Measurements from ENCODE around the gene ACTR3.
"Not testable (repeated sequence)": the region's sequence is repeated elsewhere in the genome, so short reads cannot be mapped to it uniquely, and the experiment has no call there.

Gene ACTR3

DNA sequence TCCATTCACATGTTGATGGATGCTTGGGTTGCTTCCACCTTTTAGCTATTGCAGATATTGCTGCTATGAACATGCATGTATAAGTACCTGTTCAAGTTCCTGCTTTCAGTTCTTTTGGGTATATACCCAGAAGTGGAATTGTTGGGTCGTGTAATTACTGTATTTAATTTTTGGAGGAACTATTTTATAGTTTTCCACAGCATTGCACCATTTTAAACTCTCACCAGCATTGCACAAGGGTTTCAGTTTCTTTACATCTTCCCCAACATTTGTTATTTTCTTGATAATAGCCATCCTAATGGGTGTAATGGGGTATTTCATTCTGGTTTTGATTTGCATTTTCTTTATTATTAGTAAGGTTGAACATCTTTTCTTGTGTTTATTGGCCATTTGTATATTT is 16.0 kb downstream of the ACTR3 start:
- no peak for DNase-seq (ENCODE audit: low spot score)

DNA sequence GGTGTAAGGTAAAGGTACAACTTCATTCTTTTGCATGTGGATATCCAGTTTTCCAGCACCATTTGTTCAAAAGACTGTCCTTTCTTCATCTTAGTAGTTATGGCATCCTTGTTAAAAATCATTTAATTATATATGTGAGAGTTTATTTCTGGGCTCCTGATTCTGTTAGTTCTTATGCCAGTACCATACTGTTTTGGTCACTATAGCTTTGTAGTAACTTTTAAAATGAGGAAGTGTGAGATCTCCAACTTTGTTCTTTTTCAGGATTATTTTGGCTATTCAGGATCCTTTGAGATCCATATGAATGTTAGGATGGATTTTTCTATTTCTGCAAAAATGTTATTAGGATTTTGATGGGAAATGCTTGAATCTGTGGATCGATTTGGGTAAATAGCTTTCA is 16.8 kb downstream of the ACTR3 start:
- no peak for DNase-seq (ENCODE audit: low spot score)

- DNase-seq (ENCODE audit: low spot score), result no peak
Measured at GRCh38 chr2:113907297-113907696, 17.4 kb downstream of the ACTR3 start.

DNA sequence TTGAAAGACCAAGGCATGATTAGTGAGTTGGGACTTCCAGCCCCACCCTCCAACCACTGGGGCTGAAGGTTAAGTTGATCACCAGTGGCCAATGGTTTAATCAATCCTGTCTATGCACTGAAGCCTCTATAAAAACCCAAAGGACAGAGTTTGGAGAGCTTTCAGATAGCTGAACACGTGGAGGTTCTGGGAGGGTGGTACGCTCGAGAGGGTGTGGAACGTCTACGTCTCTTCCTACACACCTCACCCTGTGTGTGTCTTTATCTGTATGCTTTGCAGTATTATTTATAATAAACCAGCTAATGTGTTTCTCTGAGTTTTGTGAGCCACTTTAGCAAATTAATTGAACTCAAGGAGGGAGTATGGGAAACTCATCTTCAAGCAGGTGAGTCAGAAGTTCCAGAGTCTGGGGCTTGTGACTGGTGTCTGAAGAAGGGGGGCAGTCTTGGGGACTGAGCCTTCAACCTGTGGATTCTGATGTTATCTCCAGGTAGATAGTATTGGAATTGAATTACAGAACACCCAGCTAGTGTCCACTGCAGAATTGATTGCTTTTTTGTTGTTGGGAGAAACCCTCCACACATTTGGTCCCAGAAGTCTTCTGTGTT is 20.3 kb downstream of the ACTR3 start:
- no peak for DNase-seq (ENCODE audit: low spot score)

DNA sequence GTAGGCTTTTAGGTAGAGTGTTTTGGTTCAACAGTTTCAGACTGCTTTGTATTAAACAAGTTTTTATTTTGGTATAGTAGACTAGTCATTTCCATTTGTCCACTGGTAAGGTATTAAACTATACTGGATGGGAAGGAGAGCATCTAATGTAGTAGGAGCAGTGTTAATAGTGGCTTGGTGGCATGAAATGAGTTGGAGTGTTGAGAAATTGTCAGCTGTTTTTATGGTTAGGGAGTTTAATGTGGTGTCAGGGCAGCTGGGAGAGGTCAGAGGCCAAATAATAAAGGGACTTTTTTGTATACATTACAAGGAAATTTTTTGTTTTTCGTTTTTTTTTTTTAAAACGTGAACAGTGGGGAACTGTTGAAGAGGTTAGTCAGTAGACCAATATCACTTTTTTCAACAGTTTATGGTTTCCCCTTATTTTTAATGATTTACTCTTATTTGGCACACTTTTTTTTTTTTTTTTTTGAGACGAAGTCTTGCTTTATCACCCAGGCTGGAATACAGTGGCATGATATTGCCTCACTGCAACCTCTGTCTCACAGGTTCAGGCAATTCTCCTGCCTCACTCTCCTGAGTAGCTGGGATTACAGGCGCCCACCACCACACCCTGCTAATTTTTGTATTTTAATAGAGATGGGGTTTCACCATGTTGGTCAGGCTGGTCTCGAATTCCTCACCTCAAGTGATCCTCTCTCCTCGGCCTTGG is 21.2 kb downstream of the ACTR3 start:
- no peak for DNase-seq (ENCODE audit: low spot score)

DNA sequence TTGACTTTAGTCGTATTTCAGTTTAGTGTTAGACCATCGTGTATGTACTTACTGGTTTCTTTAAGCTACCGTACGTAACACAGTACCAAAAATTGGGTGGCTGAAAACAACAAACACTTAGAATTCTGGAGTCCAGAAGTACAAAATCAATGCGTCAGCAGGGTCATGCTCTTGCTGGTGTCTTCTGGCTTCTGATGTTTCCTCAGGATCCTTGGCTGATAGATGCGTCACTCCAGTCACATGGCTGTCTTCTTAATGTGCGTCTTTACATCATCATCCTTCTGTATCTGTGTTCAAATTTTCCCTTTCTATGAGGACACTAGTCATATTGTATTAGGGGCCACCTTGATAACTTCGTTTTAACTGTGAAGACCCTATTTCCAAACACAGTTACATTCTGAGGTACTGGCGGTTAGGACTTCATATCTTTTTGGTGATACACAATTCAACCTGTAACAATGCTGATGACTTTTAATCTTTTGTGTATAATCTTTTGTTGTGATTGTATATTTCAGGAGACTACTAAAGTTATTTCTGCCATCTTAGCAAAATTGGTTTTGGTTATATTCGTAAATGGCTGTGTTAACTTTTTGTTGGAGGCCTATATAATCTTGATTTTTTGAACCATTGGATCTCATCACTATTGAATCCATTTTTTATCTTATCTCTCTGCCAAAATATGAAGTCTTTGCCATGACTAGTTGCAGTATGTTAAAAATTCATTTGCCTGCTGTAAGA is 25.4 kb downstream of the ACTR3 start:
- DNase-seq (ENCODE audit: low spot score), result no peak

DNA sequence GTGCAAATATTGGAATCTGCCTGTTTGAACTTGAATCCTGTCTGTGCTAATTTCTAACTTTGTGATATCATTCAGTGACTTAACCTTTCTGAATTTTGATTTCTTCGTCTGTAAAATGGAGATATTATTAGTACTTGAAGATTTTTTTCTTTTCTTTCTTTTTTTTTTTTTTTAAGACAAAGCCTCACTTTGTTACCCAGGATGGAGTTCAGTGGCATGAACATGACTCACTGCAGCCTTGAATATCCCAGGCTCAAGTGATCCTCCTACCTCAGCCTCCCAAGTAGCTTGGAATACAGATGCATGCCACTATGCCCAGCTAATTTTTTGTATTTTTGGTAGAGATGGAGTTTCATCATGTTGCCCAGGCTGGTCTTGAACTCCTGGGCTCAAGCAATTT is 28.3 kb downstream of the ACTR3 start:
- DNase-seq (ENCODE audit: low spot score), result no peak

- DNase-seq (ENCODE audit: low spot score), result no peak
Measured at GRCh38 chr2:113920996-113921395, 31.1 kb downstream of the ACTR3 start.

GRCh38 chr2:113922335-113922734 is 32.4 kb downstream of the ACTR3 start:
- DNase-seq (ENCODE audit: low spot score), result no peak

DNA sequence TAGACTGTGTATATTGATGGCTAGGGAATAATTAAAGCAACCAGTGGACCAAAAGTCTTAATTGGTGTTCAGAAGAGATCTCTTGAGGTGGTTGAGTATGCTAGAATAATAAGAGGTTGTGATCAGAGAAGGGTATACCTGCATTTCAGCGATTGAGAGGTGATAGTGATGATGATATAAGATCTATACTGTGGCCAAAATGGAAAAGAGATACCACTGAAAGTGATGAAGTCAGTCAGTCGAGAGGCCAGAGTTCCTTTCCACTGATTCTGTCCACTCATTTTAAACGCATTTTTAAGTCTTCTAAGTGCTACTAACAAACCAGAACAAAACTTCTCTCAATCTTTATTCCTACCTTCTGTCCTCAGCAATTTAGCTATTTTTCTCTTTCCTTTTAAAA is 32.9 kb downstream of the ACTR3 start:
- no peak for DNase-seq (ENCODE audit: low spot score)

DNA sequence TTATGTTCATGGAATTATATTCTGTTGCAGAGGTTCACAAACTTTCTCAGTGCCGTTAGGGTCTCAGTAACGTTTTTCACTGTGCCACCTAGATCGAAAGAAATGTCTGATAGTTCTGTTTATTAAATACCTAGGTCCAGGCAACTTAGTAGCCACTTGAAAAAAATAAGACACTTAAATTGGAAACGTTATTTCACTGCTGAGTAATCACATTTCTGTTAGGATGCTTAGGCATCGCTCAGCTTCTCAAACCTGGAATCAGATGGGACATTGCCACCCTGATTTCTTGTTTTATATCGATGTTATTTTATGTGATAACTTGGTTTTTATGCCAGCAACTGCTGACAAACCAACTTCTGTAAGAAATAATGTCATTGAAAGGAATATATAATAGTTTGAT is 36.0 kb downstream of the ACTR3 start:
- DNase-seq (ENCODE audit: low spot score), result no peak

DNA sequence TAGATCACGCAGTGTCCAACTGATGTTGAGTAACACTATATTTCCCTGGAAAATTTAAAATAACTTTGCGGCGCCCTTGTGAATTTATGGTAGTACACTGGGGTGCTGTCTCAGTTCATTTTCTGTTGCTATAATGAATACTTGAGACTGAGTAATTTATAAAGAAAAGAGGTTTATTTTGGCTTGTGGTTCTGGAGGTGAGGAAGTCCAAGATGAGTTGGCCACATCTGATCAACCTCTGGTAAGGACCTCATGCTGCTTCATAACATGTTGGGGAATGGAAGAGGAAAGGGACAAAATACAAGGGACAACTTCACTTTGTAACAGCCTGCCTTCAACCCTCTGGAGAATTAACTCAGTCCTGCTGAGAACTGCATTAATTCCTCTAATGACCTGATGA is 36.4 kb downstream of the ACTR3 start:
- no peak for DNase-seq (ENCODE audit: low spot score)

DNA sequence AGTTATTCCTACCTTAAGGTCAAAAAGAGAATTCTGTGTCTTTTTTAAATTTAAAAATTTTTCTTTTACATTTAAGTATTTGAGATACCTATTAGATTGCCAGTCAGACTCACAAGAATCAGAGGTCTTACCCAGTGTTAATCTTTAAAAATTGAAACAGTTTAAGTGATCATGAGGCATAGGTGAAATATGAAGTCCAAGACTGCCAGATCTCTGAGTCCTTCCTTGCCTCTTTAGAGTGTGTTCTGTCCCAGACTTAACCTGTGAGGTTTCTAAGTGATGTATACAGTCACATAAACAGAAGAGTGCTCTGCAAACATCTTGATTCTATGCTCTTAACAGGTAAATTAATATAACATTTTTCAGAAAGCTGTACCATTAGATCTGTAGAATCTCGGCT is 40.6 kb downstream of the ACTR3 start:
- DNase-seq (ENCODE audit: low spot score), result no peak

DNA sequence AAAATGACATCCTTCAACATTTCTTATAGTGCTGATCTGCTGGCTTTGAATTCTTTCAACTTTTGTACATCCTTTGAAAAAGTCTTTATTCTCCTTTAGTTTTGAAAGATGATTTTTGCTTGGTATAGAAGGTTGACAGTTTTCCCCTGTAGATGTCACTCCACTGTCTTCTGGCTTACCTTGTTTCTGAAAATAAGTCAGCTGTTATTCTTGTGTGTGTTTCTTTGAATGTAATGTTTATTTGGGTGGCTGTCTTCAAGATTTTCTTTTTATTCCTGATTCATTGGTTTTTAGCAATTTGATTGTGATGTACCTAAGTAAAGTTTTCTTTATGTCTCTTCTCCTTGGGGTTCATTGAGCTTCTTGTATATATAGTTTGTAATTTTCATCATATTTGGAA is 47.6 kb downstream of the ACTR3 start:
- DNase-seq (ENCODE audit: low spot score), result no peak

DNA sequence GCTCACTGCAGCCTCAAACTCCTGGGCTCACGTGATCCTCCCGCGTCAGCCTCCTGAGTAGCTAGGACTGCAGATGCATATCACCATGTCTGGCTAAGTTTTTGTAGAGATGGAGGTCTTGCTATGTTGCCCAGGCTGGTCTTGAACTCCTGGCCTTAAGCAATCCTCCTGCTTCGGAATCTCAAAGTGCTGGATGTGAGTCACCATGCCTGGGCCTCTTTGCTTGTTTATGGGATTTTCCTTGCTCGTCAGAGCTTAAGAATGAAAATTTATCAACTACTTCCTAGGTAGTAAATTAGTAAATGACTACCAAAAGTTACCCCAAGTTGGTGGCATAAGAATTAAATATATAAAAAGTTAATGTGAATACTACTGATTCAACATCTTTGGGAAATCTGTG is 51.0 kb downstream of the ACTR3 start:
- no peak for DNase-seq (ENCODE audit: low spot score)

- not testable (repeated sequence) for DNase-seq (ENCODE audit: low spot score)
Measured at GRCh38 chr2:113945784-113946183, 55.9 kb downstream of the ACTR3 start.

DNA sequence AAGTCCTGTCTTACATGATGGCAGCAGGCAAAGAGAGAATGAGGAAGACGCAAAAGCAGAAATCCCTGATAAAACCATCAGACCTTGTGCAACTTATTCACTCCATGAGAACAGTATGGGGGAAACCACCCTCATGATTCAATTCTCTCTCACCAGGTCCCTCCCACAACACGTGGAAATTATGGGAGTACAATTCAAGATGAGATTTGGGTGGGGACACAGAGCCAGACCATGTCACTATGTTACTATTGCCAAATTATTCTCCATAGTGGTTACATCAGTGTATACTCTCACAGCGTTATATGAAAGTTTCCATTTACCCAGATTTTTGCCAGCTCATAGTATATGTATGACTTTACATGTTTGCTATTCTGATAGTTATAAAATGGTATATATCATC is 61.0 kb downstream of the ACTR3 start:
- not testable (repeated sequence) for DNase-seq (ENCODE audit: low spot score)

- DNase-seq (ENCODE audit: low spot score), result no peak
Measured at GRCh38 chr2:113961000-113961399, 71.1 kb downstream of the ACTR3 start.

GRCh38 chr2:113962692-113963480 is 73.0 kb downstream of the ACTR3 start:
- no peak for DNase-seq (ENCODE audit: low spot score)

DNA sequence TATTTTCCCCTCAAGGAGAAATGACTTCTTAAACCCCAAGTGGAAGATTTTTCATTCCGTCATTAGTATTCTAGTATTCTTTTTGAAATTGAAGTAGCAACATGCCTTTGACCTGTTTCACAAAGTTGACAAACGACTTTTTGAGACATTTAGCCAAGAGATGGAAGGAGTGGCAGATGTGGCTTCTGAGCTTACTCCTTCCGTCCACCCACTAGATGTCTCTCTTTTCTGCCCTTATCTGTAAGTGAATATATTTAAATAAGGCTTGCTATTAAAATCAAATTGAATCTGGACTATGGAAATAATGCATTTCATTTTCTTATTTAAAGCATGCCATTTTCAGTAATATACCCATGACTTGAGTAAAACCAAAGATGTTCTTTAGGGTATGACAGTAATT is 74.1 kb downstream of the ACTR3 start:
- no peak for DNase-seq (ENCODE audit: low spot score)

- no peak for DNase-seq (ENCODE audit: low spot score)
Measured at GRCh38 chr2:113964436-113964835, 74.5 kb downstream of the ACTR3 start.

DNA sequence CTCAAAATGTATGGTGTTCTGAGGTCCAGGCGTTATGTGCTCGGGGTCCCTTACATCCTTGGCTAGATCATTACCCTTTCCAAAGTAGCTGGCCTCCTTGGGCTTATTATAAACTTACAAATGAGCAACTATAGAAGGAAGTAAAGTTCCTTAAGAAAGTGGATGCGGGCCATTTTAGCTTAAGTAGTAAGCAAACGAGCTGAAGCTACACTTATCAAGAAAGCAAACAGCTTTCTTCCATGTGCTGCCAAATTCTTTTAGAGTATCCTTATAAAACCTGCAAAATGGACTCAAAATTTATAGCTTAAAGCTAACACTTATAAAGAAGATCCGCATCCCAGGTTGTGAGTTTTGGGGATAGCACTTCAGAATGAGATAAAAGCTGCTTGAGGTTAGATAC is 75.3 kb downstream of the ACTR3 start:
- DNase-seq (ENCODE audit: low spot score), result no peak

DNA sequence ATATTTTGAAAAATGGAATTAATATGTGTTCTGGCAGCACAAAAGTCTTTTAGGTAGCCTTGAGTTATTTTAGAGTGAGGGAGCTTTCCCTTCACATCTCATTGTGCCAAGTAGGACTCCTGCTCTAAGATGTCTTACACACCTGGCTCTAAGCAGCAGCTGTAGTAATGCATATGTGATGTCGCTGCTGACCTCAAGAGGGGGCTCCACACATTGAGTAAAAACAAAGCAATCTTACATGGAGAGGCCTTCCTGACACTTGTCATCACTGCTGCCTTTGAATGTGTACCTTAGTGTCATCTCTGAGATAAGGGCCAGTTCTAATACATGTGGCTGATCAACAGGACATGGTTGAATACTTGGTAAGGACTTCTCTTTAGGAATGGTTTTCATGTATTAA is 75.8 kb downstream of the ACTR3 start:
- peak; percentile 29 for DNase-seq (ENCODE audit: low spot score)
